Lower leg skin (tissue), 4 donors: Measurements from ENCODE around the gene GTPBP3. TPM values are rescaled to one million over a fixed set of nuclear protein-coding genes. Genes with fewer than 3 reads are reported as not detected.
A peak's percentile ranks its signal among the peaks of the same experiment; 100 is the strongest.
"Not testable (repeated sequence)": the region's sequence is repeated elsewhere in the genome, so short reads cannot be mapped to it uniquely, and the experiment has no call there.

ENCODE experiments used
- DNase-seq, 2 donors: peaks; one replicate each; pipeline ENCODE4 v3.0.0-alpha.2; 2019; ENCODE audit warnings: low spot score in 2 of 2
- H3K4me3 ChIP-seq: fragments of 200-600 bp; sonication (generic); 2 replicates; pipeline ENCODE4 v1.5.1; 2017; ENCODE audit warnings: mild to moderate bottlenecking, low read depth; ENCODE audit not compliant: poor library complexity, severe bottlenecking
- CTCF ChIP-seq, 3 donors: fragments of 450-650 bp; IDR thresholded peaks; one replicate each; pipeline ENCODE4 v1.5.1; 2016; ENCODE audit warnings: antibody characterized with exemption in 3 of 3, mild to moderate bottlenecking in 3 of 3, moderate library complexity in 2 of 3
- POLR2A ChIP-seq, 2 donors: fragments of 450-650 bp; IDR thresholded peaks; one replicate each; pipeline ENCODE4 v1.6.1; 2016 to 2017; ENCODE audit warnings: antibody characterized with exemption in 2 of 2, mild to moderate bottlenecking in 1 of 2, moderate library complexity in 1 of 2
- WGBS, 2 donors: methylation state at CpG; one replicate each; pipeline ENCODE4 v1.1.5; 2018; 5-methylcytosine and 5-hydroxymethylcytosine counted together
- intact Hi-C: fragments of 100-400 bp; cut with DNase I; formaldehyde crosslinking; loops from one replicate; pipeline ENCODE4 v1.15.0; 2023; ENCODE audit warnings: low total_unique reads
- total RNA-seq, 4 donors: library from RNA; depleted of rRNA; stranded (reverse); fragments of >200 nt; gene quantifications; one replicate each; pipeline ENCODE4 v1.1.0, GENCODE V29; 2016

GTPBP3 gene
- total RNA-seq, result 10 to 100 TPM; 30.6 to 36.8 (median 35.0) TPM

- TF ChIP-seq POLR2A (IDR thresholded peaks at IDR 0.05) (no peak), CTCF (IDR thresholded peaks at IDR 0.05) (no peak)
- DNase-seq, result peak; percentile 99
- intact Hi-C loops, result no loop called here
- peak within 1 kb of the TSS; percentile 90 for H3K4me3 ChIP-seq
- 0% methylated on average over 36 to 37 of the region's 41 CpGs for WGBS, 2 donors
Measured at GRCh38 chr19:17336872-17337674, at the start of gene GTPBP3. TSS of gene GTPBP3 (plus strand) at chr19:17337553. CDS start at chr19:17337612, 59 bp downstream.

GRCh38 chr19:17289489-17289888, 47.9 kb upstream of the GTPBP3 start:
- 29 to 32% methylated on average over 21 to 22 of the region's 22 CpGs for WGBS, 2 donors
- no peak overlapping the region for H3K4me3 ChIP-seq
- no peak for TF ChIP-seq CTCF (IDR thresholded peaks at IDR 0.05)
- no peak for TF ChIP-seq POLR2A (IDR thresholded peaks at IDR 0.05)
- no peak for DNase-seq
- intact Hi-C loops, result loop anchor here (10.0 kb wide), 1 partner anchor 85 kb away; no protein-coding TSS in a partner anchor

GRCh38 chr19:17292301-17293074, 44.9 kb upstream of the GTPBP3 start:
- intact Hi-C loops, result loop anchor here (10.0 kb wide), 1 partner anchor 92 kb away; no protein-coding TSS in a partner anchor
- 0 to 3% methylated on average over 18 to 21 of the region's 46 CpGs for WGBS, 2 donors
- DNase-seq, result peak; percentile 65 to 93
- peak overlapping the region; percentile 6 for H3K4me3 ChIP-seq
- no peak for TF ChIP-seq CTCF (IDR thresholded peaks at IDR 0.05)

- intact Hi-C loops, result loop anchor here (10.0 kb wide), 1 partner anchor 91 kb away; no protein-coding TSS in a partner anchor
- WGBS, 2 donors, result 86 to 91% methylated on average over 14 of the region's 14 CpGs
- DNase-seq, result no peak
- TF ChIP-seq CTCF (IDR thresholded peaks at IDR 0.05), result no peak
- TF ChIP-seq POLR2A (IDR thresholded peaks at IDR 0.05), result no peak
- no peak overlapping the region for H3K4me3 ChIP-seq
Measured at GRCh38 chr19:17293605-17294004, 43.7 kb upstream of the GTPBP3 start.

GRCh38 chr19:17294051-17294891, 43.1 kb upstream of the GTPBP3 start:
- TF ChIP-seq CTCF (IDR thresholded peaks at IDR 0.05) (no peak), POLR2A (IDR thresholded peaks at IDR 0.05) (no peak)
- intact Hi-C loops, result loop anchor here (10.0 kb wide), 1 partner anchor 91 kb away; no protein-coding TSS in a partner anchor
- H3K4me3 ChIP-seq, result no peak overlapping the region
- 81 to 82% methylated on average over 46 to 48 of the region's 48 CpGs for WGBS, 2 donors
- no peak for DNase-seq

- intact Hi-C loops, result loop anchor here (10.0 kb wide), 1 partner anchor 89 kb away; no protein-coding TSS in a partner anchor
- not testable (repeated sequence) for DNase-seq, H3K4me3 ChIP-seq
- WGBS, 2 donors, result 90 to 91% methylated on average over 6 of the region's 6 CpGs
Measured at GRCh38 chr19:17295551-17295950, 41.8 kb upstream of the GTPBP3 start.
